Vagina (tissue), 2 donors: Measurements from ENCODE around the gene JAK1.

Experiments used
- POLR2A ChIP-seq, 2 donors: fragments of 450-650 bp; IDR thresholded peaks; one replicate each; pipeline ENCODE4 v1.6.1; 2017; ENCODE audit warnings: antibody characterized with exemption in 2 of 2, mild to moderate bottlenecking in 2 of 2, moderate library complexity in 2 of 2
- TF ChIP-seq, protein P1 (sequence below), 3 experiments: fragments of 450-650 bp in 2 of 3; fragments of 200-600 bp in 1 of 3; sonication (generic) in 1 of 3; IDR thresholded peaks; one replicate each; pipeline ENCODE4 v1.5.1; 2017 to 2019; ENCODE audit warnings: antibody characterized with exemption in 3 of 3, mild to moderate bottlenecking in 2 of 3, moderate library complexity in 2 of 3

DNA sequence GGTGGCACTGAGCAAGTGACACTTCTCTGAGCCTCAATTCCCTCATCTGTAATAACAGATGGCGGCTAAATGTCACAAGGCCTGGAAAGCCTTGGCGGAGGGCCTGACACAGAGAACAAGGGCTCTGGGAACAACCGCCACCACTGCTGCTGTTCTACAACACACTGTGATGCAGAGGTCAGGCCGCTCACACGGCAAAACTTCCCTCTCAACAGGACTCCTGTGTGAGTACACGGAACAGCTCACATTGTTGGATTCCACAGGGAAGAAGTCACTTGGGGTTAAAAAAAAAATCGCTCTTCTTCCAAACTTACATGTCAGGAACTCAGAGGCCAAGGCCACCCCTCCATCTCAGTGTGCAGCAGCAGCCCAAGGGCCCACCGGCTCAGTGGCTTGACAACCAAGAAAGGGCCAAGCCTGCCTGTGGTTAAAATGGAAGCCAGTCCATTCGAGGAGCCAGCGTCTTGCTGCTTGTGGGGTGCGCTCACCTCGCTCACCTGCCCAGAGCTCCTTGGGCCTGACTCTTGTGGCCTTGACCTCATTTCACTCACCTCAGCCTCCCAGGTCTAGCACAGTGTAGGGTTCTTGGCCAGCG, 120.4 kb downstream of the JAK1 start:
- TF ChIP-seq, protein P1, sequence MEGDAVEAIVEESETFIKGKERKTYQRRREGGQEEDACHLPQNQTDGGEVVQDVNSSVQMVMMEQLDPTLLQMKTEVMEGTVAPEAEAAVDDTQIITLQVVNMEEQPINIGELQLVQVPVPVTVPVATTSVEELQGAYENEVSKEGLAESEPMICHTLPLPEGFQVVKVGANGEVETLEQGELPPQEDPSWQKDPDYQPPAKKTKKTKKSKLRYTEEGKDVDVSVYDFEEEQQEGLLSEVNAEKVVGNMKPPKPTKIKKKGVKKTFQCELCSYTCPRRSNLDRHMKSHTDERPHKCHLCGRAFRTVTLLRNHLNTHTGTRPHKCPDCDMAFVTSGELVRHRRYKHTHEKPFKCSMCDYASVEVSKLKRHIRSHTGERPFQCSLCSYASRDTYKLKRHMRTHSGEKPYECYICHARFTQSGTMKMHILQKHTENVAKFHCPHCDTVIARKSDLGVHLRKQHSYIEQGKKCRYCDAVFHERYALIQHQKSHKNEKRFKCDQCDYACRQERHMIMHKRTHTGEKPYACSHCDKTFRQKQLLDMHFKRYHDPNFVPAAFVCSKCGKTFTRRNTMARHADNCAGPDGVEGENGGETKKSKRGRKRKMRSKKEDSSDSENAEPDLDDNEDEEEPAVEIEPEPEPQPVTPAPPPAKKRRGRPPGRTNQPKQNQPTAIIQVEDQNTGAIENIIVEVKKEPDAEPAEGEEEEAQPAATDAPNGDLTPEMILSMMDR (IDR thresholded peaks at IDR 0.05), result no peak
- TF ChIP-seq POLR2A (IDR thresholded peaks at IDR 0.05), result no peak
